ENCODE measurements around the gene ADAM12. TPM values are rescaled to one million over a fixed set of nuclear protein-coding genes. Genes with fewer than 3 reads are reported as not detected.

ADAM12 gene
- total RNA-seq, 2 donors from 2014 or later, result 0.14 to 1.9 TPM

DNA sequence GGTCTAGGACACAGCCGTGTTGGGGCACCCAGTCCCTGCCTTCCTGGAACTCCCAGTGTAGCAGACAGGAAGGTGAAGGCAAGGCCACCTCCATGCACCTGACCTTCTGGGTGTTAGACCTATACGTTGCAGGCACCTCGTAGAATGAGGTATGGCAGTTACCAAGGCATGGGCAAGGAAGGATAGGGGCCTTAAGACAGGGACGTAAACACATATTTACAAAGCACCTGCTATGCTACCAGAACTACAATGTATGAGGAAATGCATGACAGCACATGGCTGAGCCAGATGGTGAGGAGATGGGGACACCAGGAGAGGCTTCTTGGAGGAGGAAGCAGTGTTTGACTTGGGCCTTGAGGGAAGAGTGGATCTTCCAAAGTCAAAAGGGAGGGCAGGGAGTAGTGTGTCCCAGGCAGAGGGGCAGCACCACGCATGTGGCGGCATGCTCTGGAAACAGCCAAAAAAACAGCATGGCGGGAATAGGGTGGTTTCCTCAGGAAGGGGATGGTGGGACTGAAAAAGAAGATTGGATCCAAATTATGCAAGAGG is 260.7 kb downstream of the ADAM12 start:
- TF ChIP-seq POLR2A (IDR thresholded peaks at IDR 0.05) (no peak), POLR2AphosphoS5 (IDR thresholded peaks at IDR 0.05) (no peak)
- TF ChIP-seq, protein P1, sequence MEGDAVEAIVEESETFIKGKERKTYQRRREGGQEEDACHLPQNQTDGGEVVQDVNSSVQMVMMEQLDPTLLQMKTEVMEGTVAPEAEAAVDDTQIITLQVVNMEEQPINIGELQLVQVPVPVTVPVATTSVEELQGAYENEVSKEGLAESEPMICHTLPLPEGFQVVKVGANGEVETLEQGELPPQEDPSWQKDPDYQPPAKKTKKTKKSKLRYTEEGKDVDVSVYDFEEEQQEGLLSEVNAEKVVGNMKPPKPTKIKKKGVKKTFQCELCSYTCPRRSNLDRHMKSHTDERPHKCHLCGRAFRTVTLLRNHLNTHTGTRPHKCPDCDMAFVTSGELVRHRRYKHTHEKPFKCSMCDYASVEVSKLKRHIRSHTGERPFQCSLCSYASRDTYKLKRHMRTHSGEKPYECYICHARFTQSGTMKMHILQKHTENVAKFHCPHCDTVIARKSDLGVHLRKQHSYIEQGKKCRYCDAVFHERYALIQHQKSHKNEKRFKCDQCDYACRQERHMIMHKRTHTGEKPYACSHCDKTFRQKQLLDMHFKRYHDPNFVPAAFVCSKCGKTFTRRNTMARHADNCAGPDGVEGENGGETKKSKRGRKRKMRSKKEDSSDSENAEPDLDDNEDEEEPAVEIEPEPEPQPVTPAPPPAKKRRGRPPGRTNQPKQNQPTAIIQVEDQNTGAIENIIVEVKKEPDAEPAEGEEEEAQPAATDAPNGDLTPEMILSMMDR (IDR thresholded peaks at IDR 0.05), result no peak
- Histone ChIP-seq H3K4me3 (no peak overlapping the region), H3K27me3 (replicated peaks; ENCODE audit: insufficient read depth) (no peaks in the 10 kb centered on the region), H3K9me3 (no peaks in the 10 kb centered on the region), H3K36me3 (no peaks in the 10 kb centered on the region), H3K4me1 (replicated peaks) (no peaks in the 10 kb centered on the region), H3K27ac (no peak overlapping the region)
- intact Hi-C loops (cut with DNase I), result no loop called here
- WGBS, result 88% methylated on average over 7 of the region's 7 CpGs
- DNase-seq (ENCODE audit: low spot score), result no peak

DNA sequence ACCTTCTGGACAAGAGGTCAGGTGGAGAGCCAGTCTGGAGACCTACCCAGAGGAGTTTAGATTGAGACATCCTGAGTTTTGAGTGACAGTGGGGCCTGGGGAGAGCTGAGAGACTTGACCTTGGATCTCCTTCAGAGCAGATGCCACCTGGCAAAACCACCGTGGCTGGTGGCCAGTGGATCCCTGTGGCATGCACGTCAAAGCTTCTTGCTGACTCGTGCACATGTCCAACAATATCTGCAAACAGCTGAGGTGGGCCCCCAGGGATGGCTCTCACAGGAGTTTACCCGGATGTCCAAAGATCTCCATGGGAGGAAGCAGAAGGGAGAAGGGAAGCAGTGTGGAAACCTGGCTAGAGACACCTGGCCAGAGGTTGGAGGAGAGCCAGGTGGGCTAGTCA is 261.4 kb downstream of the ADAM12 start:
- Histone ChIP-seq H3K36me3 (no peaks in the 10 kb centered on the region), H3K27me3 (replicated peaks; ENCODE audit: insufficient read depth) (no peaks in the 10 kb centered on the region), H3K4me1 (replicated peaks) (no peaks in the 10 kb centered on the region), H3K4me3 (no peak overlapping the region), H3K27ac (no peak overlapping the region), H3K9me3 (no peaks in the 10 kb centered on the region)
- TF ChIP-seq POLR2AphosphoS5 (IDR thresholded peaks at IDR 0.05) (no peak), POLR2A (IDR thresholded peaks at IDR 0.05) (no peak)
- TF ChIP-seq, protein P1 (IDR thresholded peaks at IDR 0.05), result no peak
- intact Hi-C loops (cut with DNase I), result no loop called here
- no peak for DNase-seq (ENCODE audit: low spot score)
- WGBS, result 80% methylated on average over 4 of the region's 4 CpGs

DNA sequence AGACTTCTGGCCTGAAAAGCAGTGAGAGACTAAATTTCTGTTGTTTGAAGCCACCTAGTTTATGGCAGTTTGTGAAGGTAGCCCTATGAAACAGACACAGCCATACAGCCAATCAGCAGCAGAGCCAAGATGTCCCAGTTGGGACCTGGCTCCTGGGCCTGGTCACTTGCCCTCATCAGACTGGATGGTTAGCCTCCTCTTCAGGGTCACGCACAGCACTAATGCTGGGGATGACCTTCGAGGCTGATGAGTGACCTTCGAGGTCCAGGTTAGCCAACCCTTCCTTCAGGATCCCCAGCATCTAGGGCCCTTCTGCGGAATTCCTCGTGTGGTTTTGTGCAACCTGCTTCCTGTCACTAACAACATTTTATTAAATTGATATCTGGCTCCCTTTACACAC is 262.3 kb downstream of the ADAM12 start:
- H3K27ac ChIP-seq, result no peak overlapping the region
- no peaks in the 10 kb centered on the region for H3K27me3 ChIP-seq (replicated peaks; ENCODE audit: insufficient read depth)
- no peaks in the 10 kb centered on the region for H3K4me1 ChIP-seq (replicated peaks)
- H3K4me3 ChIP-seq, result no peak overlapping the region
- intact Hi-C loops (cut with DNase I), result no loop called here
- TF ChIP-seq POLR2A (IDR thresholded peaks at IDR 0.05) (no peak), POLR2AphosphoS5 (IDR thresholded peaks at IDR 0.05) (no peak)
- TF ChIP-seq, protein P1 (IDR thresholded peaks at IDR 0.05), result no peak
- no peak for DNase-seq (ENCODE audit: low spot score)
- WGBS, result 87% methylated on average over 5 of the region's 5 CpGs
- H3K36me3 ChIP-seq, result no peaks in the 10 kb centered on the region
- no peaks in the 10 kb centered on the region for H3K9me3 ChIP-seq

- intact Hi-C loops (cut with DNase I), result no loop called here
- Histone ChIP-seq H3K9me3 (no peaks in the 10 kb centered on the region), H3K4me3 (no peak overlapping the region), H3K27me3 (replicated peaks; ENCODE audit: insufficient read depth) (no peaks in the 10 kb centered on the region), H3K36me3 (no peaks in the 10 kb centered on the region), H3K4me1 (replicated peaks) (no peaks in the 10 kb centered on the region), H3K27ac (no peak overlapping the region)
- DNase-seq (ENCODE audit: low spot score), result no peak
- 92% methylated on average over 9 of the region's 9 CpGs for WGBS
- TF ChIP-seq POLR2AphosphoS5 (IDR thresholded peaks at IDR 0.05) (no peak), POLR2A (IDR thresholded peaks at IDR 0.05) (no peak)
- TF ChIP-seq, protein P1 (IDR thresholded peaks at IDR 0.05), result no peak
Measured at GRCh38 chr10:126124668-126125349, 263.5 kb downstream of the ADAM12 start.

GRCh38 chr10:126124046-126124445 is 264.2 kb downstream of the ADAM12 start:
- Histone ChIP-seq H3K27ac (no peak overlapping the region), H3K36me3 (no peaks in the 10 kb centered on the region), H3K27me3 (replicated peaks; ENCODE audit: insufficient read depth) (no peaks in the 10 kb centered on the region), H3K9me3 (no peaks in the 10 kb centered on the region), H3K4me3 (no peak overlapping the region), H3K4me1 (replicated peaks) (no peaks in the 10 kb centered on the region)
- no peak for DNase-seq (ENCODE audit: low spot score)
- 70% methylated on average over 7 of the region's 7 CpGs for WGBS
- TF ChIP-seq POLR2AphosphoS5 (IDR thresholded peaks at IDR 0.05), result no peak
- TF ChIP-seq POLR2A (IDR thresholded peaks at IDR 0.05), result no peak
- TF ChIP-seq, protein P1 (IDR thresholded peaks at IDR 0.05), result no peak
- intact Hi-C loops (cut with DNase I), result no loop called here

Measured in prostate gland (tissue), 2 donors.